Common myeloid progenitor, CD34-positive (primary cell): ENCODE measurements around the gene SH2D4B.

Source experiments
- CTCF ChIA-PET: fragments of 350-600 bp; sonication (Branson Sonifier 250); formaldehyde crosslinking; loops from one replicate; lab custom pipeline; 2021; ENCODE audit warnings: antibody characterized with exemption; lab: Charles Lee
- POLR2A ChIA-PET: fragments of 350-600 bp; sonication (Branson Sonifier 250); formaldehyde crosslinking; loops from one replicate; lab custom pipeline; 2021; ENCODE audit warnings: antibody characterized with exemption; lab: Charles Lee
- DNase-seq, 3 donors: peaks; one replicate each; pipeline versions ENCODE4 v3.0.0 to v3.0.0-alpha.2; 2013
- H3K27ac ChIP-seq, 2 experiments: 1 replicate in 1 of 2; 2 replicates in 1 of 2; pipeline ENCODE4 v1.7.0; 2013; ENCODE audit warnings: inconsistent platforms in 2 of 2, low read length in 2 of 2, mild to moderate bottlenecking in 2 of 2, low read depth in 1 of 2, moderate library complexity in 1 of 2; ENCODE audit not compliant: severe bottlenecking in 2 of 2, insufficient read depth in 1 of 2, poor library complexity in 1 of 2
- H3K27me3 ChIP-seq, 5 experiments: replicated peaks in 2 of 5; 1 replicate in 3 of 5; 2 replicates in 2 of 5; pipeline versions ENCODE4 v1.6.1 to v1.7.0; 2013; ENCODE audit warnings: low read length in 4 of 5, mild to moderate bottlenecking in 2 of 5, moderate library complexity in 2 of 5, inconsistent platforms in 1 of 5; ENCODE audit not compliant: insufficient read depth in 5 of 5, control insufficient read depth in 4 of 5
- H3K36me3 ChIP-seq, 4 experiments: 1 replicate in 2 of 4; 2 replicates in 2 of 4; pipeline versions ENCODE4 v1.6.1 to v1.7.0; 2013; ENCODE audit warnings: low read length in 3 of 4, control low read depth in 1 of 4, mild to moderate bottlenecking in 1 of 4; ENCODE audit not compliant: control insufficient read depth in 4 of 4, insufficient read depth in 4 of 4
- H3K4me1 ChIP-seq, 4 experiments: 1 replicate in 3 of 4; 2 replicates in 1 of 4; pipeline versions ENCODE4 v1.6.1 to v1.7.1; 2013; ENCODE audit warnings: low read length in 3 of 4, mild to moderate bottlenecking in 3 of 4, control low read depth in 1 of 4, inconsistent platforms in 1 of 4, moderate library complexity in 1 of 4; ENCODE audit not compliant: control insufficient read depth in 4 of 4, insufficient read depth in 4 of 4; ENCODE audit errors: control extremely low read depth in 1 of 4
- H3K4me3 ChIP-seq, 7 experiments: 1 replicate in 4 of 7; 2 replicates in 3 of 7; pipeline versions ENCODE4 v1.5.1 to v1.7.0; 2013; ENCODE audit warnings: mild to moderate bottlenecking in 7 of 7, low read length in 6 of 7, moderate library complexity in 6 of 7, inconsistent platforms in 2 of 7, low read depth in 2 of 7, control low read depth in 1 of 7; ENCODE audit not compliant: insufficient read depth in 4 of 7, control insufficient read depth in 1 of 7; ENCODE audit errors: extremely low read depth in 1 of 7
- H3K9me3 ChIP-seq, 5 experiments: 1 replicate in 4 of 5; 2 replicates in 1 of 5; pipeline versions ENCODE4 v1.6.1 to v1.7.1; 2013; ENCODE audit warnings: low read length in 4 of 5, mild to moderate bottlenecking in 2 of 5, inconsistent platforms in 1 of 5, low read depth in 1 of 5, moderate library complexity in 1 of 5; ENCODE audit not compliant: control insufficient read depth in 4 of 5, insufficient read depth in 2 of 5; ENCODE audit errors: control extremely low read depth in 1 of 5
- WGBS: methylation state at CpG from one replicate; pipeline ENCODE4 v1.1.5; 2013; ENCODE audit not compliant: insufficient coverage; 5-methylcytosine and 5-hydroxymethylcytosine counted together

Gene SH2D4B

GRCh38 chr10:80524190-80524909 lies 13.4 kb upstream of the SH2D4B start:
- Histone ChIP-seq H3K9me3 (no peaks in the 10 kb centered on the region), H3K27me3 (no peaks in the 10 kb centered on the region), H3K27ac (no peak overlapping the region), H3K36me3 (peaks cover 0 to 18% (median 14%) of the 10 kb centered on the region in 4 experiments), H3K4me1 (peaks cover 0 to 49% (median 19%) of the 10 kb centered on the region in 4 experiments), H3K4me3 (no peak overlapping the region)
- CTCF ChIA-PET = interaction anchor here (1.5 to 1.7 kb wide), 2 partner anchors 12 to 145 kb away, joined by 4 to 5 read pairs; no protein-coding TSS in a partner anchor
- no peak for DNase-seq
- POLR2A ChIA-PET = no interaction called here
- 95% methylated on average over 12 of the region's 12 CpGs for WGBS

GRCh38 chr10:80526218-80526617 lies 11.5 kb upstream of the SH2D4B start:
- Histone ChIP-seq H3K27me3 (no peaks in the 10 kb centered on the region), H3K27ac (no peak overlapping the region), H3K4me1 (peaks cover 0 to 63% (median 36%) of the 10 kb centered on the region in 4 experiments), H3K9me3 (no peaks in the 10 kb centered on the region), H3K36me3 (peaks cover 0 to 4% (median 1%) of the 10 kb centered on the region in 4 experiments), H3K4me3 (no peak overlapping the region)
- ChIA-PET POLR2A (interaction anchor here (0.5 kb wide), 1 partner anchor 79 kb away, joined by 3 read pairs; no protein-coding TSS in a partner anchor), CTCF (interaction anchor here (1.1 to 1.4 kb wide), 4 partner anchors 12 to 82 kb away, joined by 3 to 5 read pairs (median 4); no protein-coding TSS in a partner anchor)
- no CpG with 5 or more reads among the region's 2 CpGs for WGBS
- no peak for DNase-seq

- Histone ChIP-seq H3K4me3 (no peak overlapping the region), H3K36me3 (peaks cover 0 to 2% (median 0%) of the 10 kb centered on the region in 4 experiments), H3K4me1 (peaks cover 0 to 65% (median 37%) of the 10 kb centered on the region in 4 experiments), H3K9me3 (no peaks in the 10 kb centered on the region), H3K27me3 (no peaks in the 10 kb centered on the region), H3K27ac (no peak overlapping the region)
- DNase-seq = no peak
- POLR2A ChIA-PET = interaction anchor here (0.5 kb wide), 1 partner anchor 79 kb away, joined by 3 read pairs; no protein-coding TSS in a partner anchor
- 27% methylated on average over 4 of the region's 6 CpGs for WGBS
- CTCF ChIA-PET = interaction anchor here (1.1 to 1.4 kb wide), 4 partner anchors 13 to 83 kb away, joined by 3 to 5 read pairs (median 4); no protein-coding TSS in a partner anchor
These were observed 11.0 kb upstream of the SH2D4B start for GRCh38 chr10:80526742-80527141.

GRCh38 chr10:80528185-80528700 lies 9.5 kb upstream of the SH2D4B start:
- Histone ChIP-seq H3K4me3 (no peak overlapping the region), H3K27me3 (no peaks in the 10 kb centered on the region), H3K9me3 (no peaks in the 10 kb centered on the region), H3K27ac (no peak overlapping the region), H3K36me3 (no peaks in the 10 kb centered on the region), H3K4me1 (peaks cover 0 to 67% (median 37%) of the 10 kb centered on the region in 4 experiments)
- 100% methylated on average over 1 of the region's 2 CpGs for whole genome bisulfite sequencing
- CTCF ChIA-PET = interaction anchor here (1.0 kb wide), 1 partner anchor 22 kb away, joined by 3 read pairs; no protein-coding TSS in a partner anchor
- POLR2A ChIA-PET = no interaction called here
- peak in 2 of 3 donors; percentile 20 to 31 for DNase-seq

- WGBS = 100% methylated on average over 4 of the region's 6 CpGs
- H3K27ac ChIP-seq = peak overlapping the region in 1 of 2 experiments; percentile 62
- DNase-seq = peak in 1 of 3 donors; percentile 37
These were observed 8.8 kb upstream of the SH2D4B start for GRCh38 chr10:80528901-80529300.

GRCh38 chr10:80529604-80530003 lies 8.1 kb upstream of the SH2D4B start:
- peak overlapping the region in 2 of 7 experiments; percentile 23 to 35 for H3K4me3 ChIP-seq

More at GRCh38 chr10:80528901-80529300, 8.8 kb upstream of the SH2D4B start:
- H3K4me1 ChIP-seq = peaks cover 0 to 64% (median 37%) of the 10 kb centered on the region in 4 experiments
- no peaks in the 10 kb centered on the region for H3K36me3 ChIP-seq
- no peaks in the 10 kb centered on the region for H3K9me3 ChIP-seq
- CTCF ChIA-PET = interaction anchor here (1.0 kb wide), 1 partner anchor 23 kb away, joined by 3 read pairs; no protein-coding TSS in a partner anchor
- POLR2A ChIA-PET = no interaction called here
- peak overlapping the region in 1 of 7 experiments; percentile 35 for H3K4me3 ChIP-seq
- H3K27me3 ChIP-seq = no peaks in the 10 kb centered on the region

More at GRCh38 chr10:80529604-80530003, 8.1 kb upstream of the SH2D4B start:
- Histone ChIP-seq H3K4me1 (peaks cover 0 to 58% (median 37%) of the 10 kb centered on the region in 4 experiments), H3K27ac (peak overlapping the region; percentile 19 to 62), H3K27me3 (no peaks in the 10 kb centered on the region), H3K36me3 (no peaks in the 10 kb centered on the region), H3K9me3 (no peaks in the 10 kb centered on the region)
- ChIA-PET CTCF (interaction anchor here (2.0 kb wide), 1 partner anchor 85 kb away, joined by 7 read pairs; no protein-coding TSS in a partner anchor), POLR2A (no interaction called here)
- DNase-seq = peak; percentile 66 to 97 (median 95)
- WGBS = 12% methylated on average over 12 of the region's 12 CpGs
